Measurements from ENCODE around the gene ISOC2.

DNA sequence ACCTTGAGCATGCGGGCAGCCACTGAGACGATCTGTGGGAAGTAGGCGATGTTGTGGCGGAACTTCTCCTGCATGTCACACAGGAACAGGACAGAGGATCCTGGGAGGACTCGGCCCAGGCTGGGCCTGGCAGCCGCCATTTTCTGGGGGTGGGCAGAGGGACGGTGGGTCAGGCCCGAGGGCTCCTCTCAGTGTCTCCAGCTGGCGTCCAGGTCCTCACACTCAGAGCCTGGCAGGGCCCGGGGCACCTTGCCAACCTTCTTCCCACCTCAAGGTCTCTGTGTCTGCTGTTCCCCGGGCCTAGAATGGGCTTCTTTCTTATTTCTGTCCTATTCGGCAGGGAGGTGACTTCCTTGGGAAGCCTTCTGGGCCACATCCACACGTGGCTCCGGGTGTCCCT, 5.1 kb downstream of the ISOC2 start:
- no peak for TF ChIP-seq POLR2A (IDR thresholded peaks at IDR 0.05)
- TF ChIP-seq, protein P1, sequence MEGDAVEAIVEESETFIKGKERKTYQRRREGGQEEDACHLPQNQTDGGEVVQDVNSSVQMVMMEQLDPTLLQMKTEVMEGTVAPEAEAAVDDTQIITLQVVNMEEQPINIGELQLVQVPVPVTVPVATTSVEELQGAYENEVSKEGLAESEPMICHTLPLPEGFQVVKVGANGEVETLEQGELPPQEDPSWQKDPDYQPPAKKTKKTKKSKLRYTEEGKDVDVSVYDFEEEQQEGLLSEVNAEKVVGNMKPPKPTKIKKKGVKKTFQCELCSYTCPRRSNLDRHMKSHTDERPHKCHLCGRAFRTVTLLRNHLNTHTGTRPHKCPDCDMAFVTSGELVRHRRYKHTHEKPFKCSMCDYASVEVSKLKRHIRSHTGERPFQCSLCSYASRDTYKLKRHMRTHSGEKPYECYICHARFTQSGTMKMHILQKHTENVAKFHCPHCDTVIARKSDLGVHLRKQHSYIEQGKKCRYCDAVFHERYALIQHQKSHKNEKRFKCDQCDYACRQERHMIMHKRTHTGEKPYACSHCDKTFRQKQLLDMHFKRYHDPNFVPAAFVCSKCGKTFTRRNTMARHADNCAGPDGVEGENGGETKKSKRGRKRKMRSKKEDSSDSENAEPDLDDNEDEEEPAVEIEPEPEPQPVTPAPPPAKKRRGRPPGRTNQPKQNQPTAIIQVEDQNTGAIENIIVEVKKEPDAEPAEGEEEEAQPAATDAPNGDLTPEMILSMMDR (IDR thresholded peaks at IDR 0.05) = no peak
- TF ChIP-seq EP300 (IDR thresholded peaks at IDR 0.05; ENCODE audit: low read depth) = no peak

All from transverse colon (tissue), 3 donors.